ENCODE data around the gene NXNL1.
"Not testable (repeated sequence)": the region's sequence is repeated elsewhere in the genome, so short reads cannot be mapped to it uniquely, and the experiment has no call there.

The NXNL1 gene

GRCh38 chr19:17460372-17461230 lies at the start of gene NXNL1:
Gene NXNL1, minus strand, starts transcription at chr19:17460926. Its CDS starts 57 bp downstream, at chr19:17460869.
- FAIRE-seq (no peak), DNase-seq (ENCODE audit: insufficient read length, low spot score) (no peak)

GRCh38 chr19:17508558-17508933 lies 47.8 kb upstream of the NXNL1 start:
- FAIRE-seq = not testable (repeated sequence)

GRCh38 chr19:17506745-17507144 lies 46.0 kb upstream of the NXNL1 start:
- DNase-seq (ENCODE audit: insufficient read length, low spot score) = no peak
- no peak for FAIRE-seq

More at GRCh38 chr19:17508558-17508933, 47.8 kb upstream of the NXNL1 start:
- DNase-seq (ENCODE audit: insufficient read length, low spot score) = not testable (repeated sequence)

- no peak for FAIRE-seq
Observed at GRCh38 chr19:17505223-17505622, 44.5 kb upstream of the NXNL1 start.

GRCh38 chr19:17504456-17504855 lies 43.7 kb upstream of the NXNL1 start:
- FAIRE-seq = no peak

More at GRCh38 chr19:17505223-17505622, 44.5 kb upstream of the NXNL1 start:
- no peak for DNase-seq (ENCODE audit: insufficient read length, low spot score)

GRCh38 chr19:17504030-17504429 lies 43.3 kb upstream of the NXNL1 start:
- no peak for DNase-seq (ENCODE audit: insufficient read length, low spot score)
- FAIRE-seq = no peak

More at GRCh38 chr19:17504456-17504855, 43.7 kb upstream of the NXNL1 start:
- no peak for DNase-seq (ENCODE audit: insufficient read length, low spot score)

- no peak for FAIRE-seq
- no peak for DNase-seq (ENCODE audit: insufficient read length, low spot score)
Observed at GRCh38 chr19:17503240-17503639, 42.5 kb upstream of the NXNL1 start.

- no peak for FAIRE-seq
- DNase-seq (ENCODE audit: insufficient read length, low spot score) = no peak
Observed at GRCh38 chr19:17500447-17501198, 39.9 kb upstream of the NXNL1 start.

- DNase-seq (ENCODE audit: insufficient read length, low spot score) (no peak), FAIRE-seq (no peak)
Observed at GRCh38 chr19:17499648-17500446, 39.1 kb upstream of the NXNL1 start.

- FAIRE-seq; DNase-seq (ENCODE audit: insufficient read length, low spot score): not testable (repeated sequence)
Observed at GRCh38 chr19:17499025-17499424, 38.3 kb upstream of the NXNL1 start.

GRCh38 chr19:17497149-17497798 lies 36.5 kb upstream of the NXNL1 start:
- FAIRE-seq = no peak

GRCh38 chr19:17496337-17496997 lies 35.7 kb upstream of the NXNL1 start:
- peak; percentile 95 for DNase-seq (ENCODE audit: insufficient read length, low spot score)
- peak; percentile 53 for FAIRE-seq

More at GRCh38 chr19:17497149-17497798, 36.5 kb upstream of the NXNL1 start:
- no peak for DNase-seq (ENCODE audit: insufficient read length, low spot score)

GRCh38 chr19:17495639-17496296 lies 35.0 kb upstream of the NXNL1 start:
- no peak for DNase-seq (ENCODE audit: insufficient read length, low spot score)
- no peak for FAIRE-seq

GRCh38 chr19:17491287-17491686 lies 30.6 kb upstream of the NXNL1 start:
- no peak for FAIRE-seq
- DNase-seq (ENCODE audit: insufficient read length, low spot score) = no peak

- no peak for DNase-seq (ENCODE audit: insufficient read length, low spot score)
- no peak for FAIRE-seq
Observed at GRCh38 chr19:17490411-17490810, 29.7 kb upstream of the NXNL1 start.

- FAIRE-seq = no peak
- no peak for DNase-seq (ENCODE audit: insufficient read length, low spot score)
Observed at GRCh38 chr19:17489392-17490030, 28.8 kb upstream of the NXNL1 start.

- DNase-seq (ENCODE audit: insufficient read length, low spot score) (peak; percentile 46), FAIRE-seq (peak; percentile 64)
Observed at GRCh38 chr19:17488593-17489391, 28.1 kb upstream of the NXNL1 start.
